Measurements from ENCODE around the gene PALD1.

- TF ChIP-seq POLR2AphosphoS5 (IDR thresholded peaks at IDR 0.05; ENCODE audit: low read depth, low read length), result no peak
- TF ChIP-seq POLR2A (IDR thresholded peaks at IDR 0.05; ENCODE audit: low read depth, low read length), result no peak
Measured at GRCh38 chr10:70442332-70442988, 36.1 kb upstream of the PALD1 start.

Data from GM12892 (cell line).